CD4-positive, alpha-beta T cell treated with Interleukin-15 for 4 hours (primary cell): ENCODE data around the gene LOXL3.
A peak's percentile ranks its signal among the peaks of the same experiment; 100 is the strongest.
"Not testable (repeated sequence)": the region's sequence is repeated elsewhere in the genome, so short reads cannot be mapped to it uniquely, and the experiment has no call there.

Source experiments
- DNase-seq: peaks from one replicate; pipeline ENCODE4 v3.0.0-alpha.2; 2020; ENCODE audit warnings: low spot score

Gene LOXL3

GRCh38 chr2:74488643-74489481, 64.9 kb downstream of the LOXL3 start:
- no peak for DNase-seq

- DNase-seq: no peak
These were observed 67.6 kb downstream of the LOXL3 start for GRCh38 chr2:74486141-74486540.

- DNase-seq: not testable (repeated sequence)
These were observed 70.0 kb downstream of the LOXL3 start for GRCh38 chr2:74483675-74484164.

GRCh38 chr2:74482801-74483674, 70.7 kb downstream of the LOXL3 start, which contains the start of the genes CCDC142 and TTC31:
TSS of gene CCDC142 (minus strand) at chr2:74482998. CDS start at chr2:74482837, 161 bp downstream.
TSS of gene TTC31 (plus strand) at chr2:74483081. CDS start at chr2:74483096, 15 bp downstream.
- DNase-seq: peak; percentile 95
